NCI-H146 treated with DMSO at 0.1 percent for 48 hours (cell line): ENCODE measurements around the gene PACS1.
"Not testable (repeated sequence)": the region's sequence is repeated elsewhere in the genome, so short reads cannot be mapped to it uniquely, and the experiment has no call there.

ENCODE experiments used
- DNase-seq: peaks from one replicate; lab custom pipeline; 2025; ENCODE audit not compliant: unreplicated experiment; lab: John Stamatoyannopoulos, UW

PACS1 gene

GRCh38 chr11:66106786-66107599 lies 36.9 kb downstream of the PACS1 start:
- no peak for DNase-seq

DNA sequence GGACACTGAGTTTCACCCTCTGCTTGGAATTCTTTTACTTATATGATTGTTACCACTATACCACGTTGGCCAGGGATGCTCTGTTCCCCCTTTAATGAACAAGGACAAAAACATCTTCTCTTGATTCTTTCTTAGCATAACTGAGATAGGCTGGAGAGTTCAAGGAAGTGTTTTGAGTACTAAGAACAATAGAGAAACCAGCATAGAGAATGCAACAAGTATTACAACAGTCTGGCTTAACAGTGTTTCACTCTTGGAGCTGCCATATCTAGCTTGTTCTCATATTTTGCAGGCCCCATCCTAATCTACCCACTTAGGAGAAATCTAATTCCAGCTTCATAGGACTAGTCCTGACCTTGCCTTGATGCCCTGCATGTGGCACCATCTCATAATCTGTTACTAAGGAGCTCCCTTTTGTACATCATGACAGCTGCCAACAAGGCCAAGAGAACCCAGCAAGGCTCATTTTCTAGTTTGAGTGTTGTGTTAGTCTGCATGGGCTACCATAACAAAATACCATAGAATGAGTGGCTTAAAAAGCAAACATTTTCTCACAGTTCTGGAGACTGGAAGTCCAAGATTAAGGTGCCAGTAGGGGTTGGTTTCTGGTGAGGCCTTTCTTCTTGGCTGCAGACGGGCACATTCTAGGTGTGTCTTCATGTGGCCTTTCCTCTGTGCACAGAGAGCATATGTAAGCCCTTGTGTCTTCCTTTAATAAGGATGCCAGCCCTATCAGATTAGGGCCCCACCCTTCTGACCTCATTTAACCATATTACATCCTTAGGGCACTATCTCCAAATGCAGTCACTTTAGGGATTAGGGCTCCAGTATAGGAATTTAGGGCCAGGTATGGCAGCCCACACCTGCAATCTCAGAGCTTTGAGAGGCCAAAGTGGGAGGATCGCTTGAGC lies 37.8 kb downstream of the PACS1 start:
- DNase-seq: no peak

DNA sequence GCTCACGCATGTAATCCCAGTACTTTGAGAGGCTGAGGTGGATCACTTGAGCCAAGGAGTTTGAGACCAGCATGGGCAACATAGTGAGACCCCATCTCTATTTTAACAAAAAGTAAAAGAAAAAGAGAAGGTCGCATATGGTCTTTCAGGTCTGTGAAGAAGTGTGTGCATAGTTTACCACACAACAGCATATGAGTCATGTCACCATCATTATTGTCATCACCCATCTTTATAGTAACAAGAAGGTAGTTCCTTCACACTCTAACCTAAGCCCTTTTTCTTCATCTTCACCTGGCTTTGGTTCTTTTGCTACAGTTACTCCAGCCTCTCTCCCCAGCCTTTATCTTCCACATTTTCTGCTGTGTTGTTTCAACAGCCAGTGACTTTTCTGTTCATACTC lies 39.2 kb downstream of the PACS1 start:
- DNase-seq: no peak

DNA sequence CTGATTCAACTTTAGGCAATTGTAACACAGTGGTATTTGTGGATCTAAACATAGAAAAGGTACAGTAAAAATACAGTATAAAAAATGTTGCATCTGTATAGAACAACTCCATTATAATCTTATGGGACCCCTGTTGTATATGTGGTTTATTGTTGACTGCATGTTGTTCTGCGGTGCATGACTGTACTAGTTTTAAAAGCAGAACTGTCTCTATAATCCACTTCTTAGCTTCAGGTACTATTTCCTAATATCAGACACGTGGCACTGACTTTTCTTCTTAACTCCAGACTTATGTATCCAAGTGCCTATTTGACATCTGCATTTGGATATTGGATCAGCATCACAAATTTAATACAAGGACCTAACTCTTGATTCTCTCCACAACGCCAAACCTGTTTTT lies 41.1 kb downstream of the PACS1 start:
- no peak for DNase-seq

DNA sequence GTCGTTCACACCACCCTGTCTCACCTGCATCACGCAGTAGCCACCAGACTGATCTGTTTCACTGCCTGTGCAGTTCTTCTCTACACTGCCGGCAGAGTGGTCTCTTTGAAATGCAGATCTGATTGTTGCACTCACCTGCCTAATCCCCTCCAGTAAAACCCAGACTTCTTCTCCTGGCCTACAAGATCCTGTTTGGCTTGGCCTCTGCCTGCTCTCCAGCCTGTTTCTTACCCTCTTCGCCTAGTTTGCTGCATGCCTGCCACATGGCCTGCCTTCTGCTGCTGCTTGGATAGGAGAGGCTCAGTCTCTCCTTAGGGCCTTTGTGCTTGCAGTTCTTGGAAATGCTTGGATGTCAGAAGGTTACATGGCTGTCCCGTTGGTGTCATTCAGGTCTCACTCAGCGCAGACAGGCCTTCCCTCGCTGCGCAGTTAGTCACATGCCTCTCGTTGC lies 42.0 kb downstream of the PACS1 start:
- no peak for DNase-seq

GRCh38 chr11:66112601-66113499 lies 42.8 kb downstream of the PACS1 start:
- DNase-seq: no peak

GRCh38 chr11:66114957-66115356 lies 44.9 kb downstream of the PACS1 start:
- DNase-seq: not testable (repeated sequence)

DNA sequence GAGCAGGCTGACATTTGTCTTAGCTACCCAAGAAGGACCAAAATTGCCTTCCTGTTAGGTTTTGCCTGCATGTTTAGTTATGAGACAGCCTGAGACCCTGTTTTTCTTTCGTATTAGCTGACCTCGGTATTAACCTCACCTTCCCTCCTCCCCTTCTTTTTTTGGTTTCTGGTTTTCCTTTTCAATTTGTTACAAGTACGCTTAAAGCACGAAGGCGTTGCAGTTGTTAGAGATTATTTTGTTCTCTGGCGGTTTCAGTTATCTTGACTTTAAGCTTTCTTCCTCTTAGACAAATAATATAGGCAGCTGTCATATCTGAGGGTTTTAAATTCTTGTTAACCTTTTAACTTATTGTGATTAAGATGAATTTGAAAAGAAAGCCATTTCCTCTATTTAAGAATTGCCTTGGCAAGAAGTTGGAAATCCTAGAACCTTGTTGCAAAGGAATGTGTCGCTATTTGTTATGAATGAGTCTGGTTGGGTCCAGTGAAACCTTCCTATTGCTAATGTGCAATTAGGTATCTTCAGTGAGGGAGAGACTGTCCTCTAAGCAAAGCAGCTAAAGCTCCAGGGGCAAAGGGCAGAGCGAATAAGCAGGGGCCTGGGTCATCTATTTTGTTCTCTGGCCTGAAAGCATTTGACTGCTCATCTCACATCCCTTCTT lies 45.7 kb downstream of the PACS1 start:
- DNase-seq: no peak

GRCh38 chr11:66116576-66117361 lies 46.7 kb downstream of the PACS1 start:
- DNase-seq: no peak

- DNase-seq: no peak
These were observed 48.8 kb downstream of the PACS1 start for GRCh38 chr11:66118847-66119246.

- no peak for DNase-seq
These were observed 49.5 kb downstream of the PACS1 start for GRCh38 chr11:66119348-66120133.

DNA sequence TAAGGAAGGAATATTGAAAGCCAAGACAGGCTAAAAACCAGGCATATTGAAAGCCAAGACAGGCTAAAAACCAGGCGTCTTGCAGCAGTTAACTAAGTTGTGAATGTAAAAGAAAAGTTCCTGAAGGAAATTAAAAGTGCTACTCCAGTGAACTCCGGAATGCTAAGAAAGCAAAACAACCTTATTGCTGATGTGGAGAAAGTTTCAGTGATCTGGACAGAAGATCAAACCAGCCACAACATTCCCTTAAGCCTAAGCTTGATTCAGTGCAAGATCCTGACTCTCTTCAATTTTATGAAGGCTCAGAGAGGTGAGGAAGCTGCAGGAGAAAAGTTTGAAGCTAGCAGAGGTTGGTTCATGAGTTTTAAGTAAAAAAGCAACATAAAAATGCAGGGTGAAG lies 51.4 kb downstream of the PACS1 start:
- DNase-seq: no peak

DNA sequence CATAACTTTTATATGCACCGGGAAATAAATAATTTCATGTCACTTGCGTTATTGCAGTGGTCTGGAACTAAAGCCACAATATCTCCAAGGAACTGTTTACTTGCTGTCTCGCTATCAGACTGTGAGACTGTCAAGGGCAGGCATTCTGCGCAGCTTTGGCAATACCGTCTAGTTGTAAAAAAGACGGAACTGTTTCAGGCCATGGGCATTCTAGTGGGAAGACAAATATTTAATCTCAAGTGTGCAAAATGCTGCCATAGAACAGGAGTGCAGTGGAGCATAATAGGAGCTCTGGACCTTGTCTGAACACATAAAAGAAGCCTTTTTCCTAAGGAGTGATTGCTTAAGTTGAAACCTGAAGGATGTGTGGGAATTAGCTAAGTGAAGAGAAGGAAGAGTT lies 53.8 kb downstream of the PACS1 start:
- no peak for DNase-seq

DNA sequence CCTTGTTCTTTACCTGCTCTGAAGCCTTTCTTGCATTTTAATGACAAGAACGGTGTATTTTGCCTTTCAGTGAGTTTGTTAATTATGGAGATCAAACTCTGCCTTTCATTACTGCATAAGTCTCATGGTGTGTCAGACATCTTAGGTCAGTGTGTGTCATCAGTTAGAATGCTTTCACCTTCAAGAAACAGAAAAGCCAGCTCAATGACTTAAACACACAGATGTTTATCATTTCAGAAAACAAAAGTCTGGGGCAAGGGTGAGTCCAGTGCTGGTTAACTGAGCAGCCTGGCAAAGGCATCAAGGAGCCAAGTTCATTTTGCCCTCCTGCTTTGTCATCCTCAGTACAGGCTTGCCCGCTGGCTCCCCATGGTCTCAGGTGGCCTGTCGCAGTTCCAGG lies 54.5 kb downstream of the PACS1 start:
- no peak for DNase-seq

GRCh38 chr11:66126064-66126463 lies 56.0 kb downstream of the PACS1 start:
- no peak for DNase-seq

DNA sequence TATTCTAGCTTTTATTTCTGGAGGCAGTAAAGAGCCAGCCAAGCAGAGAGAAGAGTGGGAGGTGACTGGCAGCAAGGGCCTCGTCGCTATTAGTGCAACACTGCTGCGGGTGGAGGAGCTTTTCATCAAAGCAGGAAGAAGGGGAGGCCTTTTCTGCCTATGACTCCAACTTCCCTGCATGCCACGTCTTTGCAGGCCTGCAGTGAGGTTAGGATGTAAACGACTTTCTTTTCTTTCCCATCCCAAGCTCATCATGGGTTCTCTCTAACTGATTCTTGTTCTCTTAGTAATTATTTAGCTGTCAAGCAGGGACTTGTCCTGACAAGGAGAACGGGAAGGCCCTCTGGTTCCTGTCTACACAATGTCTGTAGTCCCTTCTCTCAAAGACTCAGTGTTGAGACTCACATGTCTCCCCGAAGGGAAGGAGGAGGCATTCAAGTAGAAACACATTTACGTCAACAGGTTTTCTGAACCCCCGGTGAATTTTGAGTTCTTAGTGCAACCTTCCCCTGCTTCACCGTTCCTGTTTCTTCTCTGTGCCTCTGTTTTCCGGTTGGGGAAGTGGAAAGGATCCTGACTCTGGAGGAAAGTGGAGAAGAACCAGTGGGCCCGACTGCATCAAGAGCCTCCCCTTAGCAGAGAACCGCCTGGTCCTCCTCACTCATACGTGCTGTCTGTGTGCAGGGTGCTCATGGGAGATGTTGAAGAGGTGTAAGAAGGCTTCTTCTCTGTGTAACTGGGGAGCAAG lies 56.9 kb downstream of the PACS1 start:
- DNase-seq: no peak

- DNase-seq: no peak
These were observed 60.9 kb downstream of the PACS1 start for GRCh38 chr11:66130978-66131377.

DNA sequence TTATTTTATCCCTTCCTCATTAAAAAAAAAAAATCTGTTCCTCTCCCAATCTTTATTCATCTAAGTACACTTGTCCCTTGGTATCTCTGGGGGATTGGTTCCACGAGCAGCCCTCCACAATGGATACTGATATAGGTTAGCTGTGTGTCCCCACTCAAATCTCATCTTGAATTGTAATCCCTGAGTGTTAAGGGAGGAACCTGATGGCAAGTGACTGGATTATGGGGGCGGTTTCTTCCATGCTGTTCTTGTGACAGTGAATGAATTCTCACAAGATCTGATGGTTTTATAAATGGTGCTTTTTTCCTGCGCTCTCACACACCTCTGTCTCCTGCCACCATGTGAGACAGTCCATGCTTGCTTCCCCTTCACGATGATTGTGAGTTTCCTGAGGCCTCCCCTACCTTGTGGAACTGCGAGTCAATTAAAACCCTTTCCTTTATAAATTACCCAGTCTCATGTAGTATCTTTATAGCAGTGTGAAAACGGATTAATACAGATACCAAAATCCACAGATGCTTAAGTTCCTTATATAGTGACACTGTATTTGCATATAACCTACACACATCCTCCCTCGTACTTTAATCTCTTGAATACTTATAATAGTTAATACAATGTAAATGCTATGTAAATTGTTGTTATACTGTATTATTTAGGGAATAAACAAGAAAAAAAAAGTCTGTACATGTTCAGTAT lies 62.0 kb downstream of the PACS1 start:
- DNase-seq: no peak
